Measurements from ENCODE around the gene CNPPD1. TPM values are rescaled to one million over a fixed set of nuclear protein-coding genes. Genes with fewer than 3 reads are reported as not detected.

Gene CNPPD1
- total and polyA plus RNA-seq, 7 donors = 58.5 to 81.5 (median 71.7) TPM

DNA sequence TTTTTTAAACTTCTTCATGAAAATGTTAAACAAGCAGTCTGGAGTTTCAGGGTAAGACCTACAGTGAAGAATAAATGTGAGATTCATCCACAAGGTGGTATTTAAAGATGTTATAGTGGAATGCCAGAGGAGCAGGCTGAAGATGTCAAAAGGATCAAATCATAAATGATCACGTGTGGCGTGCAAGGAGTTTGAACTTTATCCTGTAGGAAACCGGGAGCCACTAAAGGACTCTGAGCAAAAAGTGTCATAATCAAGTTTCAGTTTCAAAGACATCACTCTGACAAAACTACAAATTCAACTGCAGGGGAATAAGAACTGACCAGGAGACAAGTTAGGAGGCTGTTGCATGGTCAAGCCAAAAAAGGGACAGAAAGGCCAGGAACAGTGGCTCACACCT, 36.0 kb downstream of the CNPPD1 start:
- DNase-seq = no peak
- H3K27ac ChIP-seq = no peak overlapping the region
- ATAC-seq = no peak
- H3K4me3 ChIP-seq = no peak overlapping the region
- peaks cover 0 to 3% (median 0%) of the 10 kb centered on the region in 3 donors for H3K27me3 ChIP-seq (ENCODE audit: insufficient read depth in 3 of 3, low read length in 2 of 3)
- intact Hi-C loops (cut with DNase I) = no loop called here
- TF ChIP-seq, protein P1, sequence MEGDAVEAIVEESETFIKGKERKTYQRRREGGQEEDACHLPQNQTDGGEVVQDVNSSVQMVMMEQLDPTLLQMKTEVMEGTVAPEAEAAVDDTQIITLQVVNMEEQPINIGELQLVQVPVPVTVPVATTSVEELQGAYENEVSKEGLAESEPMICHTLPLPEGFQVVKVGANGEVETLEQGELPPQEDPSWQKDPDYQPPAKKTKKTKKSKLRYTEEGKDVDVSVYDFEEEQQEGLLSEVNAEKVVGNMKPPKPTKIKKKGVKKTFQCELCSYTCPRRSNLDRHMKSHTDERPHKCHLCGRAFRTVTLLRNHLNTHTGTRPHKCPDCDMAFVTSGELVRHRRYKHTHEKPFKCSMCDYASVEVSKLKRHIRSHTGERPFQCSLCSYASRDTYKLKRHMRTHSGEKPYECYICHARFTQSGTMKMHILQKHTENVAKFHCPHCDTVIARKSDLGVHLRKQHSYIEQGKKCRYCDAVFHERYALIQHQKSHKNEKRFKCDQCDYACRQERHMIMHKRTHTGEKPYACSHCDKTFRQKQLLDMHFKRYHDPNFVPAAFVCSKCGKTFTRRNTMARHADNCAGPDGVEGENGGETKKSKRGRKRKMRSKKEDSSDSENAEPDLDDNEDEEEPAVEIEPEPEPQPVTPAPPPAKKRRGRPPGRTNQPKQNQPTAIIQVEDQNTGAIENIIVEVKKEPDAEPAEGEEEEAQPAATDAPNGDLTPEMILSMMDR (IDR thresholded peaks at IDR 0.05) = no peak
- H3K9me3 ChIP-seq = no peaks in the 10 kb centered on the region
- no peaks in the 10 kb centered on the region for H3K4me1 ChIP-seq
- WGBS, 3 donors = 95 to 100% (median 98%) methylated on average over 3 of the region's 3 CpGs
- H3K36me3 ChIP-seq (ENCODE audit: insufficient read depth in 1 of 2, low read depth in 1 of 2) = peaks cover 9 to 51% of the 10 kb centered on the region in 2 donors

DNA sequence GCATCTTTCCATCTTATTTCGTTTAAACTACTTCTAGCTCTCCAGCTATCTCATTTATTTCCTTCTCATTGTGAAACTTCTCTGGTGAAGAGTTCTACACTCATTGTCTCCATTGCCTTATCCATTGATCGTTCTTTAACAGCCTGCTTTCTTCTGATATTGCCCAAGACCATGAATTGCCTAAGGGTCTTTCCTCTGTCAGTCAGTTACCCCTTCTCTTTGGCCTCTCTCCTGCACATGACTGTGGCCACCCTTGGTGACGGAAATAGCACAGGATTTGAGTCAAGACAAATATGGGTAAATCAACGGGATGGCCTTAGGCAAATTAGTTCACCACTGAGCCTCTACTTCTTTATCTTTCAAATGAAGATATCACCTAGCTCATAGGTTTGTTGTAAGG, 42.7 kb downstream of the CNPPD1 start:
- intact Hi-C loops (cut with DNase I) = no loop called here
- TF ChIP-seq, protein P1 (IDR thresholded peaks at IDR 0.05) = no peak
- H3K4me3 ChIP-seq = no peak overlapping the region
- H3K4me1 ChIP-seq = no peaks in the 10 kb centered on the region
- H3K36me3 ChIP-seq (ENCODE audit: insufficient read depth in 1 of 2, low read depth in 1 of 2) = peaks cover 0 to 8% of the 10 kb centered on the region in 2 donors
- ATAC-seq (no peak), DNase-seq (no peak)
- no peaks in the 10 kb centered on the region for H3K9me3 ChIP-seq
- 92 to 95% (median 94%) methylated on average over 4 of the region's 4 CpGs for WGBS, 3 donors
- no peak overlapping the region for H3K27ac ChIP-seq
- H3K27me3 ChIP-seq (ENCODE audit: insufficient read depth in 3 of 3, low read length in 2 of 3) = no peaks in the 10 kb centered on the region

DNA sequence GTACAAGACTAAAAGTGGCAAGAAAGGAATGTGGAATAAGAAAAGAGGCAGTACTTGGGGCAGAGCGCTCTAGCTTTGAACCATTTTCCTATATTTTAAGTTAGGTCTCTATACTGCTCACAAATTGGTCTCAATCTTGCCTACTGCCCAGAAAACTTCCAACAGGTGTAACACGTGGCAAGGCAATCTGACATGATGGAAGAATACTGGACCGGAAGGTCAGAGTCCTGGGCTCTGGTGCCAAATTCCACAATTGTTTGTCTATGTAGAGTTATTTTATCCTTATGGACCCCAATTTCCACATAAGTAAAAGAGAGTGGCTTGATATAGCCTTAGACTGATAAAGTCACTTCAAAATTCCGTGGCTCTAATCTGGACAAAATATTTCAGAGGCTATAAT, 45.0 kb downstream of the CNPPD1 start:
- no peak overlapping the region for H3K4me3 ChIP-seq
- no peaks in the 10 kb centered on the region for H3K9me3 ChIP-seq
- TF ChIP-seq, protein P1 (IDR thresholded peaks at IDR 0.05) = no peak
- WGBS, 3 donors = 84 to 89% (median 85%) methylated on average over 4 of the region's 4 CpGs
- no peaks in the 10 kb centered on the region for H3K36me3 ChIP-seq (ENCODE audit: insufficient read depth in 1 of 2, low read depth in 1 of 2)
- intact Hi-C loops (cut with DNase I) = no loop called here
- ATAC-seq = no peak
- H3K4me1 ChIP-seq = no peaks in the 10 kb centered on the region
- no peak overlapping the region for H3K27ac ChIP-seq
- no peaks in the 10 kb centered on the region for H3K27me3 ChIP-seq (ENCODE audit: insufficient read depth in 3 of 3, low read length in 2 of 3)
- DNase-seq = no peak

DNA sequence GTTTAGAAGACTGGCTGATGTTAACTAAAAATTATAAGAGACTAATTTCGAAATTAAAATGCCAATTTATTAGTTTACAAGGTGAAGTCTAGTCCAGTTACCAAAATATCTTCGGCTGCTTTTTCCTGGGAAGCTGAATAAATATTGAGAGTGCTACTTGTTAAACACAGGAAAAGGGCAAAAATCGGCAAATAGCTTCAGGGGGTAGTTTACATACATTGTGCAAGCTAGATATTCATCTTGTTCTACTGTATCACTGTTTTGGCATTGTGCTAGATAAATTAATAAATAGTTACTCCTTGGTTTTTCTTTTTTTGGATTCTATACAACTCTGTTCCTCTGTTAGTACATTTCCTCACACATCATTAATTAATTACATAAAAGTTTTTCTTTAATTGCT, 45.4 kb downstream of the CNPPD1 start:
- Histone ChIP-seq H3K27me3 (ENCODE audit: insufficient read depth in 3 of 3, low read length in 2 of 3) (no peaks in the 10 kb centered on the region), H3K9me3 (no peaks in the 10 kb centered on the region), H3K36me3 (ENCODE audit: insufficient read depth in 1 of 2, low read depth in 1 of 2) (peaks cover 0 to 2% of the 10 kb centered on the region in 2 donors), H3K27ac (no peak overlapping the region), H3K4me3 (no peak overlapping the region), H3K4me1 (no peaks in the 10 kb centered on the region)
- intact Hi-C loops (cut with DNase I) = no loop called here
- no peak for ATAC-seq
- DNase-seq = no peak
- TF ChIP-seq, protein P1 (IDR thresholded peaks at IDR 0.05) = no peak
- 88 to 94% (median 91%) methylated on average over 3 of the region's 3 CpGs for WGBS, 3 donors

DNA sequence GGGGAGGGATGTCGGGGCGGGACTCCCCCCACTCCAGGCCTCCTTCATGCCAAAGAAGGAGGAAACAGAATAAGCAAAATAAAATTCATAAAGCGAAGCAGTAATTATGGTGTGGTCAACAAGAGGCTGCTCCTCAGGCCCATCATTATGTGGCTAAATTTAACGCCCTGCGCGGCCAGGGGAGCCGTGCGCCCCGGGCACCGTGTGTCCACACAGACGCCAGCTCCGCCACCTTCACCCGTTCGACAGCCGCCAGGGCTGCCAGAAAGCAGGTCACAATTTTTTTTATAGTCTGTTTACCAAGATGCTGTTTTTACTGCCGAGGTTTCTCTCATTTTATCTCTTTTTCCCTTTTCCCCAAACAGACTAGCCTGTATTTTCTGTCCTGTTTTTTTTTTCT, 47.1 kb downstream of the CNPPD1 start:
- TF ChIP-seq, protein P1 (IDR thresholded peaks at IDR 0.05) = no peak
- intact Hi-C loops (cut with DNase I) = no loop called here

More for the DNA sequence above, 47.1 kb downstream of the CNPPD1 start:
- H3K9me3 ChIP-seq = no peaks in the 10 kb centered on the region
- H3K27me3 ChIP-seq (ENCODE audit: insufficient read depth in 3 of 3, low read length in 2 of 3) = no peaks in the 10 kb centered on the region
- H3K36me3 ChIP-seq (ENCODE audit: insufficient read depth in 1 of 2, low read depth in 1 of 2) = peaks cover 0 to 2% of the 10 kb centered on the region in 2 donors
- WGBS, 3 donors = 95 to 97% (median 96%) methylated on average over 16 of the region's 16 CpGs
- H3K4me3 ChIP-seq = no peak overlapping the region
- no peak for ATAC-seq
- peaks cover 4% of the 10 kb centered on the region for H3K4me1 ChIP-seq
- H3K27ac ChIP-seq = no peak overlapping the region
- no peak for DNase-seq
